Upper lobe of right lung (tissue), 1 donor: Measurements from ENCODE around the gene LASP1. TPM values are rescaled to one million over a fixed set of nuclear protein-coding genes. Genes with fewer than 3 reads are reported as not detected.
A peak's percentile ranks its signal among the peaks of the same experiment; 100 is the strongest.

ENCODE experiments used
- ATAC-seq: fragments of 200-7000 bp; cut with Tn5 transposase; one replicate; pipeline ENCODE4 v1.9.1; 2020; ENCODE audit warnings: mild to moderate bottlenecking, moderate library complexity
- DNase-seq: peaks from one replicate; pipeline ENCODE4 v3.0.0-alpha.2; 2020
- H3K27ac ChIP-seq: fragments of 200-600 bp; one replicate; pipeline ENCODE4 v1.8.0; 2022
- H3K27me3 ChIP-seq: fragments of 200-600 bp; one replicate; pipeline ENCODE4 v1.8.0; 2022; ENCODE audit warnings: mild to moderate bottlenecking
- H3K36me3 ChIP-seq: fragments of 200-600 bp; one replicate; pipeline ENCODE4 v1.8.0; 2022
- H3K4me1 ChIP-seq: fragments of 200-600 bp; one replicate; pipeline ENCODE4 v1.8.0; 2022
- H3K4me3 ChIP-seq: fragments of 200-600 bp; one replicate; pipeline ENCODE4 v1.8.0; 2022; ENCODE audit warnings: mild to moderate bottlenecking
- H3K9me3 ChIP-seq: fragments of 200-600 bp; one replicate; pipeline ENCODE4 v1.8.0; 2022
- CTCF ChIP-seq: fragments of 200-600 bp; IDR thresholded peaks from one replicate; pipeline ENCODE4 v1.8.0; 2022; ENCODE audit warnings: antibody characterized with exemption
- intact Hi-C: fragments of 100-400 bp; cut with DNase I; formaldehyde crosslinking; loops from one replicate; pipeline ENCODE4 v1.11.0; 2022
- total RNA-seq: library from RNA; stranded (reverse); fragmentation: NEBNext Ultra II Directional; extraction: Animal tissue kit (Norgen Biotek cat#: 25700); gene quantifications from one replicate; pipeline ENCODE4 v1.2.1, GENCODE V29; 2021
- donor health status: DM: no; HTN: yes; CAD: no; lungs with severe emphysema.

Gene LASP1
- total RNA-seq, 1 donor from 2014 or later: 158 TPM

- DNase-seq: no peak
- ATAC-seq: no peak
- peaks cover 38% of the 10 kb centered on the region for H3K4me1 ChIP-seq
- H3K27ac ChIP-seq: peak overlapping the region; percentile 6
- no peaks in the 10 kb centered on the region for H3K9me3 ChIP-seq
- H3K36me3 ChIP-seq: peaks cover 79% of the 10 kb centered on the region
- no peaks in the 10 kb centered on the region for H3K27me3 ChIP-seq
- intact Hi-C loops: no loop called here
- no peak for TF ChIP-seq CTCF
- H3K4me3 ChIP-seq: no peak overlapping the region
Observed at GRCh38 chr17:38891441-38891840, 21.6 kb downstream of the LASP1 start.

GRCh38 chr17:38892083-38892482 is 22.2 kb downstream of the LASP1 start:
- Histone ChIP-seq H3K27ac (no peak overlapping the region), H3K36me3 (peaks cover 76% of the 10 kb centered on the region), H3K4me1 (peaks cover 45% of the 10 kb centered on the region), H3K9me3 (no peaks in the 10 kb centered on the region), H3K4me3 (no peak overlapping the region), H3K27me3 (no peaks in the 10 kb centered on the region)
- no peak for DNase-seq
- ATAC-seq: no peak
- intact Hi-C loops: no loop called here
- no peak for TF ChIP-seq CTCF

GRCh38 chr17:38892620-38893019 is 22.8 kb downstream of the LASP1 start:
- H3K36me3 ChIP-seq: peaks cover 76% of the 10 kb centered on the region

GRCh38 chr17:38893113-38893512 is 23.3 kb downstream of the LASP1 start:
- Histone ChIP-seq H3K27me3 (no peaks in the 10 kb centered on the region), H3K27ac (peak overlapping the region; percentile 59), H3K4me3 (no peak overlapping the region), H3K9me3 (no peaks in the 10 kb centered on the region), H3K36me3 (peaks cover 76% of the 10 kb centered on the region), H3K4me1 (peaks cover 55% of the 10 kb centered on the region)
- DNase-seq (no peak), ATAC-seq (no peak)
- no peak for TF ChIP-seq CTCF
- intact Hi-C loops: no loop called here

More at GRCh38 chr17:38892620-38893019, 22.8 kb downstream of the LASP1 start:
- TF ChIP-seq CTCF: no peak
- ATAC-seq (no peak), DNase-seq (no peak)
- Histone ChIP-seq H3K4me1 (peaks cover 50% of the 10 kb centered on the region), H3K27ac (no peak overlapping the region), H3K4me3 (no peak overlapping the region), H3K27me3 (no peaks in the 10 kb centered on the region), H3K9me3 (no peaks in the 10 kb centered on the region)
- intact Hi-C loops: no loop called here

- no peak for TF ChIP-seq CTCF
- DNase-seq (peak; percentile 77), ATAC-seq (peak; percentile 76)
- H3K4me1 ChIP-seq: peaks cover 60% of the 10 kb centered on the region
- H3K36me3 ChIP-seq: peaks cover 77% of the 10 kb centered on the region
- H3K9me3 ChIP-seq: no peaks in the 10 kb centered on the region
- no peak overlapping the region for H3K4me3 ChIP-seq
- H3K27ac ChIP-seq: peak overlapping the region; percentile 59
- intact Hi-C loops: no loop called here
- no peaks in the 10 kb centered on the region for H3K27me3 ChIP-seq
Observed at GRCh38 chr17:38893607-38894006, 23.7 kb downstream of the LASP1 start.

GRCh38 chr17:38894276-38894675 is 24.4 kb downstream of the LASP1 start:
- Histone ChIP-seq H3K27ac (peak overlapping the region; percentile 59), H3K4me3 (no peak overlapping the region), H3K4me1 (peaks cover 67% of the 10 kb centered on the region), H3K9me3 (no peaks in the 10 kb centered on the region), H3K27me3 (no peaks in the 10 kb centered on the region), H3K36me3 (peaks cover 78% of the 10 kb centered on the region)
- intact Hi-C loops: no loop called here
- no peak for TF ChIP-seq CTCF
- DNase-seq (no peak), ATAC-seq (no peak)
